ENCODE results near the gene COL12A1.

DNA sequence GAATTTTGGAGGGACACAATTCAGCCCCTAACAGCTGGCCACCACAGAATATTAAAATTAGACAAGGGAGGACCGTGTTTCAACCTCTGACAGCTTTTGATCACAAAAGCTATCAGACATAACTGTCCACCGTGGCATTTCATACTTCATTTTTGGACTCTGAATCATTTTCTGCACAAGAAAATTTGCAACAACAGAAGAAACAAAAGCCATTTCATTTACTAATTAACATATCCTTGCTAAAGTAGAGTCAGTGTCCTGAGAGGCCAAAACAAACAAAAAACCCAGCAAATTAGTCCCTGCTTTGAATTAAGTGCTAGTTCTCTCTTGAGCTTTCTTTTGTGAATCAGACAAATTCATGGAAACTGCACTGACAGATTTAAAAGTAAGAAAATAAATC lies 17.6 kb upstream of the COL12A1 start:
- TF ChIP-seq EZH2 (IDR thresholded peaks at IDR 0.05; ENCODE audit: low read length, missing control alignments) (no peak), CTCF (conservative IDR thresholded peaks at IDR 0.05 in 1 of 2, IDR thresholded peaks at IDR 0.05 in 1 of 2; ENCODE audit: low read depth in 1 of 2, low read length in 2 of 2) (no peak)
